Kidney capillary endothelial cell (primary cell): ENCODE results near the gene SFMBT2.
A peak's percentile ranks its signal among the peaks of the same experiment; 100 is the strongest.

Experiments used
- DNase-seq: peaks from one replicate; pipeline ENCODE4 v3.0.0-alpha.2; 2018; ENCODE audit warnings: low spot score

The SFMBT2 gene

GRCh38 chr10:7263616-7264015, 147.2 kb downstream of the SFMBT2 start:
- no peak for DNase-seq

GRCh38 chr10:7261351-7261750, 149.5 kb downstream of the SFMBT2 start:
- DNase-seq = no peak

GRCh38 chr10:7260912-7261311, 149.9 kb downstream of the SFMBT2 start:
- DNase-seq = no peak

GRCh38 chr10:7260412-7260900, 150.4 kb downstream of the SFMBT2 start:
- peak; percentile 71 for DNase-seq

GRCh38 chr10:7258948-7259523, 151.8 kb downstream of the SFMBT2 start:
- no peak for DNase-seq

GRCh38 chr10:7255517-7255916, 155.3 kb downstream of the SFMBT2 start:
- no peak for DNase-seq

- DNase-seq = no peak
Observed at GRCh38 chr10:7251696-7252465, 159.0 kb downstream of the SFMBT2 start.

GRCh38 chr10:7250236-7250635, 160.6 kb downstream of the SFMBT2 start:
- no peak for DNase-seq

GRCh38 chr10:7248585-7249164, 162.2 kb downstream of the SFMBT2 start:
- no peak for DNase-seq

- no peak for DNase-seq
Observed at GRCh38 chr10:7248148-7248547, 162.7 kb downstream of the SFMBT2 start.

GRCh38 chr10:7245505-7245904, 165.3 kb downstream of the SFMBT2 start:
- no peak for DNase-seq

GRCh38 chr10:7243873-7244272, 167.0 kb downstream of the SFMBT2 start:
- no peak for DNase-seq

GRCh38 chr10:7243139-7243538, 167.7 kb downstream of the SFMBT2 start:
- DNase-seq = no peak

GRCh38 chr10:7239312-7239985, 171.4 kb downstream of the SFMBT2 start:
- no peak for DNase-seq

GRCh38 chr10:7235376-7235775, 175.5 kb downstream of the SFMBT2 start:
- no peak for DNase-seq

GRCh38 chr10:7234109-7234508, 176.7 kb downstream of the SFMBT2 start:
- DNase-seq = no peak

- DNase-seq = no peak
Observed at GRCh38 chr10:7233259-7233991, 177.4 kb downstream of the SFMBT2 start.

- DNase-seq = no peak
Observed at GRCh38 chr10:7231509-7232414, 179.1 kb downstream of the SFMBT2 start.

GRCh38 chr10:7230951-7231350, 179.9 kb downstream of the SFMBT2 start:
- DNase-seq = no peak

- no peak for DNase-seq
Observed at GRCh38 chr10:7230036-7230435, 180.8 kb downstream of the SFMBT2 start.

GRCh38 chr10:7225133-7225532, 185.7 kb downstream of the SFMBT2 start:
- no peak for DNase-seq
